Ovary (tissue), 9 donors: ENCODE data around the gene CST8. TPM values are rescaled to one million over a fixed set of nuclear protein-coding genes. Genes with fewer than 3 reads are reported as not detected.

Experiments
- DNase-seq, 5 donors: peaks; one replicate each; pipeline ENCODE4 v3.0.0-alpha.2; 2019 to 2020
- H3K27ac ChIP-seq, 2 donors: fragments of 200-600 bp; one replicate each; pipeline versions ENCODE4 v1.5.1 to v1.8.0; 2019 to 2022
- H3K27me3 ChIP-seq: fragments of 200-600 bp; one replicate; pipeline ENCODE4 v1.8.0; 2022
- H3K36me3 ChIP-seq: fragments of 200-600 bp; sonication (generic); one replicate; pipeline ENCODE4 v1.5.1; 2019
- H3K4me1 ChIP-seq: one replicate; pipeline ENCODE4 v1.8.1; 2013; ENCODE audit warnings: mild to moderate bottlenecking, moderate library complexity; ENCODE audit not compliant: insufficient read depth
- H3K4me3 ChIP-seq: fragments of 200-600 bp; sonication (generic); one replicate; pipeline ENCODE4 v1.5.1; 2017
- H3K9me3 ChIP-seq, 2 donors: fragments of 200-600 bp in 1 of 2; sonication (generic) in 1 of 2; one replicate each; pipeline versions ENCODE4 v1.5.1 to v1.8.1; 2013 to 2019; ENCODE audit warnings: mild to moderate bottlenecking in 1 of 2, moderate library complexity in 1 of 2
- EP300 ChIP-seq: sonication (generic); formaldehyde crosslinking; IDR thresholded peaks from one replicate; pipeline ENCODE4 v1.6.1; 2017; ENCODE audit warnings: antibody characterized with exemption
- POLR2A ChIP-seq: fragments of 450-650 bp; IDR thresholded peaks from one replicate; pipeline ENCODE4 v1.6.1; 2017; ENCODE audit warnings: antibody characterized with exemption, mild to moderate bottlenecking, moderate library complexity
- WGBS, 3 donors: extraction: QIAGEN DNeasy Blood & Tissue Kit in 1 of 3; methylation state at CpG; one replicate each; pipeline versions ENCODE4 v1.1.5 to v1.1.7; 2013 to 2017; 5-methylcytosine and 5-hydroxymethylcytosine counted together
- intact Hi-C, 4 donors: fragments of 100-400 bp; cut with DNase I; formaldehyde crosslinking; loops; one replicate each; pipeline versions ENCODE4 v1.11.0 to v1.15.1; 2022 to 2023
- polyA plus RNA-seq, 2 donors: library from polyadenylated mRNA; stranded (reverse); fragments of 200-250 nt in 1 of 2; fragments of 350-450 nt in 1 of 2; fragmentation: Illumina TruSeq in 1 of 2; extraction: RNeasy Lipid Tissue Mini Kit (QIAGEN cat#74804) in 1 of 2; gene quantifications; one replicate each; pipeline ENCODE4 v1.2.3, GENCODE V29; 2013 to 2014
- total RNA-seq, 7 donors: library from RNA; depleted of rRNA in 2 of 7; stranded (reverse); fragments of >200 nt in 2 of 7; fragmentation: NEBNext Ultra II Directional in 3 of 7; extraction: Animal tissue kit (Norgen Biotek cat#: 25700) in 3 of 7; gene quantifications; one replicate each; pipeline versions ENCODE4 v1.1.0 to v1.2.4, GENCODE V29; 2016 to 2023
- TF ChIP-seq, protein P1 (sequence below), 3 donors: fragments of 450-650 bp in 2 of 3; fragments of 200-600 bp in 1 of 3; IDR thresholded peaks; one replicate each; pipeline versions ENCODE4 v1.5.1 to v1.8.0; 2016 to 2022; ENCODE audit warnings: antibody characterized with exemption in 3 of 3, mild to moderate bottlenecking in 1 of 3
- donor health status: DM: no; HTN: no; CAD: no; lungs with moderate emphysema.
- donor health status: DM: no; HTN: no; CAD: no.
- donor health status: Bipolar disorder and iron deficiency.
- donor health status: DM: yes; HTN: yes; CAD: no.
- donor health status: DM: no; HTN: no; CAD: no.
- donor health status: DM: yes; HTN: yes; CAD: no.

CST8 gene
- total and polyA plus RNA-seq, 9 donors = not detected

DNA sequence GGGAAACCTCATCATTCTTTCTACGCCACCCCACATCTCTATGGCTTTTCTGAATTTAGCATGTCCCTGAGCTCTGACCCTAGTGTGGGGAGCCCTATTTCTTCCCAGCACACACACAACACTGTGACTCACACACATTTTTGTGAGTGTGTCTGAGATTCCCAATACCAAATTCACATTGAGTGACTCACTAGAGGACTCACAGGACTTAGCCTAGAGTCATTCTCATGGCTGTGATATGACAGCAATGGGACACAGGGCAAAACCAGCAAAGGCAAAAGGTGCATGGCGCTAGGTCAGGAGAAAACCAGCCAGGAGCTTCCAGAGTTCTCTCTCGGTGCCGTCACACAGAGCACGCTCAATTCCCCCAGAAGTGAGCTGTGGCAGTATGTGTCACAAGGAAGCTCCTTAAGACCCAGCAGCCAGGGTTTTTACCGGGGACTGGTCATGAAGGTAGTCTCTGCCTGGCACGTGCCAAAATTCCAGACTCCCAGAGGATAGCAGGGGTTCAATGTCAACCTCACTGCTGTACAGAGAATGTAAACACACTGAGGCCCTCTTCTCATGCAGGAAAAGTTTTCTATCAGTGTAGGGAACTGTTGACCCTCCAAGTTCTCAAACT lies 45.2 kb upstream of the CST8 start:
- H3K27ac ChIP-seq = no peak overlapping the region

DNA sequence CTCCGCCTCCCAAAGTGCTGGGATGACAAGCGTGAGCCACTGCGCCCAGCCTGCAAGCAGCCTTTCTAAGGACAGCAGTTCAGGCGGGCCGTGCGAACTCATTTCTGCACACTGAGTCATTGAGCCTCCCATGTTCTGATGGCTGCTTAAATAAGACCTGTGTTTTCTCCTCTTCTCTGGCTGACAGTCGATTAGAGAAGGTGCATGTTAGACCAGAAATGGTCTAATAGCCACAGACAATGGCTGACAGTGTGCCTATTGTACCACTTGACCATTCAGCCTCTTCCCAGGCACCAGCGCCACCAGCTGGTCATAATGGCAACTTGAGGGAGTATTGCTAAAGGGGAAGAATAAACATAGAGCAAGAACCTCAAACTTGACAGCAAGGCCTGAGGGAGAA lies 44.4 kb upstream of the CST8 start:
- TF ChIP-seq, protein P1, sequence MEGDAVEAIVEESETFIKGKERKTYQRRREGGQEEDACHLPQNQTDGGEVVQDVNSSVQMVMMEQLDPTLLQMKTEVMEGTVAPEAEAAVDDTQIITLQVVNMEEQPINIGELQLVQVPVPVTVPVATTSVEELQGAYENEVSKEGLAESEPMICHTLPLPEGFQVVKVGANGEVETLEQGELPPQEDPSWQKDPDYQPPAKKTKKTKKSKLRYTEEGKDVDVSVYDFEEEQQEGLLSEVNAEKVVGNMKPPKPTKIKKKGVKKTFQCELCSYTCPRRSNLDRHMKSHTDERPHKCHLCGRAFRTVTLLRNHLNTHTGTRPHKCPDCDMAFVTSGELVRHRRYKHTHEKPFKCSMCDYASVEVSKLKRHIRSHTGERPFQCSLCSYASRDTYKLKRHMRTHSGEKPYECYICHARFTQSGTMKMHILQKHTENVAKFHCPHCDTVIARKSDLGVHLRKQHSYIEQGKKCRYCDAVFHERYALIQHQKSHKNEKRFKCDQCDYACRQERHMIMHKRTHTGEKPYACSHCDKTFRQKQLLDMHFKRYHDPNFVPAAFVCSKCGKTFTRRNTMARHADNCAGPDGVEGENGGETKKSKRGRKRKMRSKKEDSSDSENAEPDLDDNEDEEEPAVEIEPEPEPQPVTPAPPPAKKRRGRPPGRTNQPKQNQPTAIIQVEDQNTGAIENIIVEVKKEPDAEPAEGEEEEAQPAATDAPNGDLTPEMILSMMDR (IDR thresholded peaks at IDR 0.05) = peak in 1 of 3 donors; percentile 22
- TF ChIP-seq POLR2A = no peak
- Histone ChIP-seq H3K9me3 (no peaks in the 10 kb centered on the region), H3K27me3 (no peaks in the 10 kb centered on the region), H3K4me1 (no peaks in the 10 kb centered on the region), H3K27ac (no peak overlapping the region), H3K36me3 (no peaks in the 10 kb centered on the region), H3K4me3 (no peak overlapping the region)
- WGBS, 3 donors = 68 to 75% (median 74%) methylated on average over 8 of the region's 8 CpGs
- intact Hi-C loops = loop anchor here in 2 of 4 donors (10.0 kb wide), 2 partner anchors 158 to 548 kb away; partner anchors contain the start of gene CST9 (in 1 of the 2)
- DNase-seq = peak in 4 of 5 donors; percentile 48 to 68 (median 54)

More for the DNA sequence above, 45.2 kb upstream of the CST8 start:
- Histone ChIP-seq H3K36me3 (no peaks in the 10 kb centered on the region), H3K27me3 (no peaks in the 10 kb centered on the region), H3K9me3 (no peaks in the 10 kb centered on the region), H3K4me1 (no peaks in the 10 kb centered on the region), H3K4me3 (no peak overlapping the region)
- no peak for DNase-seq
- 67 to 81% (median 72%) methylated on average over 7 of the region's 7 CpGs for WGBS, 3 donors
- intact Hi-C loops = loop anchor here in 2 of 4 donors (10.0 kb wide), 2 partner anchors 159 to 549 kb away; partner anchors contain the start of gene CST9 (in 1 of the 2)
- TF ChIP-seq, protein P1 (IDR thresholded peaks at IDR 0.05) = no peak
- TF ChIP-seq EP300 (no peak), POLR2A (no peak)

DNA sequence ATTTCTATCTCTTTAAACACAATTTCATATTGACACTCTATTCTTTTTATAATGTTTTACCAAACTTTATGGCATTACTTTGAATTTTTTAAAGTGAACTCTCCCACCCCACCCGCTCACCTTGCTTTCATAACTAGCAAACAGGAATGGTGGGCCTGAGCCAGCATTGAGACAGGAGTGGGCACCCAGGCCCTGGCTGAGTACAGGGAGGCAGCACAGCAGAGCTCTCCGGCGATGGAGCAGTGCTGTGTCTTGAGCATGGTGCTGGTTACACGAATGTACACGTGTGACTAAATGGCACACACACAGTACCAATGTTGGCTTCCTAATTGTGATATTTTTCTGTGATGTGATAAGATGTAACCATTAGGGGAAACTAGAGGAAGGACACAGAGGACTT lies 42.8 kb upstream of the CST8 start:
- no peaks in the 10 kb centered on the region for H3K9me3 ChIP-seq
- no peaks in the 10 kb centered on the region for H3K27me3 ChIP-seq
- no peak for DNase-seq
- no peak overlapping the region for H3K27ac ChIP-seq
- H3K4me1 ChIP-seq = no peaks in the 10 kb centered on the region
- TF ChIP-seq EP300 = no peak
- TF ChIP-seq, protein P1 (IDR thresholded peaks at IDR 0.05) = no peak
- TF ChIP-seq POLR2A = no peak
- intact Hi-C loops = loop anchor here in 2 of 4 donors (10.0 kb wide), 2 partner anchors 157 to 547 kb away; partner anchors contain the start of gene CST9 (in 1 of the 2)
- no peaks in the 10 kb centered on the region for H3K36me3 ChIP-seq
- no peak overlapping the region for H3K4me3 ChIP-seq
- WGBS, 3 donors = 86 to 89% (median 88%) methylated on average over 5 of the region's 5 CpGs

DNA sequence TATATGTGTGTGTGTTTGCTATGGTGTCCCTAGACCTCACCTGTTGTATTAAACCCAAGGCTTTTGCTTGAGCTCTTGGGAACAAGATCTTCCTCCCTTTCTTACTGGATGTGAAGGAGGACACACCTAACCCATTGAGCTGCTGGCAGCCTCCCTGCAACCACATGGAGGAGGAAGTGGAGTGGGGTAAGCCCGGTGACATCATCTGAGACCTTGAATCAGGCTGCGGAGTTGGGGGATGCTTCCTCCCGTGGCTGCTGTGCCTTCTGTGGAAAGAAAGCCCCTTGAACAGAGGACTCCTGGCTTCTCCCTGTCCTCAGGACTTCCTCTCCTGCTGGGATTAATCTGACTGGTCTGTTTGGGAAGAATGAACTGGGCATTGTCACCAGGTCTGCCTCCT lies 41.5 kb upstream of the CST8 start:
- no peaks in the 10 kb centered on the region for H3K9me3 ChIP-seq
- DNase-seq = no peak
- H3K36me3 ChIP-seq = no peaks in the 10 kb centered on the region
- TF ChIP-seq EP300 = no peak
- TF ChIP-seq, protein P1 (IDR thresholded peaks at IDR 0.05) = no peak
- TF ChIP-seq POLR2A = no peak
- no peaks in the 10 kb centered on the region for H3K27me3 ChIP-seq
- H3K4me1 ChIP-seq = no peaks in the 10 kb centered on the region
- intact Hi-C loops = loop anchor here in 2 of 4 donors (10.0 kb wide), 2 partner anchors 155 to 545 kb away; partner anchors contain the start of gene CST9 (in 1 of the 2)
- WGBS, 3 donors = 15 to 22% (median 17%) methylated on average over 3 of the region's 3 CpGs
- no peak overlapping the region for H3K4me3 ChIP-seq
- H3K27ac ChIP-seq = no peak overlapping the region
